GM19463 (cell line): ENCODE results near the gene TMEM164.
"Not testable (repeated sequence)": the region's sequence is repeated elsewhere in the genome, so short reads cannot be mapped to it uniquely, and the experiment has no call there.

Experiments used
- ATAC-seq: cut with Tn5 transposase; IDR thresholded peaks from one replicate; pipeline ENCODE4 v1.9.1; 2021; ENCODE audit warnings: mild to moderate bottlenecking, moderate library complexity; ENCODE audit not compliant: unreplicated experiment

The TMEM164 gene

GRCh38 chrX:110125446-110126162 lies 122.7 kb downstream of the TMEM164 start:
- no peak for ATAC-seq

DNA sequence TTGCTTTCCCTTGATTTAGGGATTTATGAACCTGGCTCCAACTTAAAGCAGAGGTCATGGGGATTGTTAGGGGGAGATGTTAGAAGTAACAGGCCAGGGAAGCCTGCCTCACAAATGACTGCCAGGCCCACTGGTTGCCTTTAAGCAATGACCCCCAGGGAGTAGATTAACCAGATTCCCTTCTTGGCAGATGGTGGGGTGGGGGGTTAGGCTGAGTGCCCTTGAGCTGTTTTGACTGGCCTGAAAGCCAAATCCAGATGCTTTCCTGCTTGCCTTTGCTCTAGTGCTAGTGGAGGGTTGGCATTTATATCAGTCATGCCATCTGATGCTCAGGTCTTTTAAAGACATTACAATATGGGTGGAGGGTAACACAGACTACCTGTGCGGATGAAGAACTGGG lies 128.1 kb downstream of the TMEM164 start:
- ATAC-seq: no peak

- ATAC-seq: no peak
These were observed 129.7 kb downstream of the TMEM164 start for GRCh38 chrX:110132450-110133114.

GRCh38 chrX:110133735-110134370 lies 130.9 kb downstream of the TMEM164 start:
- ATAC-seq: no peak

DNA sequence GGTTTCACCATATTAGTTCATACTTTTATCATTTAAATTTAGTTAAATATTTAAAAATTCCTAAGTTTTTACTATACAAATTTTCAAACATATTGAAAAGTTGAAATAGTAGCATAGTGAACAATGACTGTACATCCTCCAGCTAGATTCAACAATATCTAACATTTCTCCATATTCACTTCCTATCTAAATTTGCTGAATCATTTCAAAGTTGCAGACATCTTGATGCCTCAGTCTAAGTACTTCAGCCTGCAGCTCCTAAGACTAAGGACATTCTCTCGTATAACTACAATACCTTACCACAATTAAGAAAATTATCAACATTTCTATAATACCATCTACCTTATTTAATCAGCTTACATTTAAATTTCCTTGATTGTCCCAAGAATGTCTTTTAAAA lies 132.7 kb downstream of the TMEM164 start:
- no peak for ATAC-seq

DNA sequence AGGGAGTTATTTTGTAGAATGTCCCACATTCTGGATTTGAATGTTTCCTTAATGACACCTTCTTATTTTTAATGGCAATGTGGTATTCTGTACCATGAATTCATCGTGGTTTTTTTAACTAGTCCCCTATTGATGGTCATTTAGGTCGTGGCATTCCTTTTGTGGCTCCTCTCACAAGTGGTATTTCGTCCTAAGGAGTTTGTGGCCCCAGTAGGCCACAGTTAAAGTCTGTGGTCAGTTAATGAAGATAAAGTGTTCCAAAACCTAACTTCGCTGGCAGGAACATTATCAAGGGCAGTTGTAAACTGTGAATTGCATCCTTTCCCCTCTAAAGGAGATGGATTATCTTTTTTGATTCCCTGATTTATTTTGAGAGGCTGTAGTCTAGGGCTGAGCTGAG lies 133.2 kb downstream of the TMEM164 start:
- no peak for ATAC-seq

- no peak for ATAC-seq
These were observed 135.6 kb downstream of the TMEM164 start for GRCh38 chrX:110138557-110138956.

- no peak for ATAC-seq
These were observed 136.3 kb downstream of the TMEM164 start for GRCh38 chrX:110139172-110139571.

DNA sequence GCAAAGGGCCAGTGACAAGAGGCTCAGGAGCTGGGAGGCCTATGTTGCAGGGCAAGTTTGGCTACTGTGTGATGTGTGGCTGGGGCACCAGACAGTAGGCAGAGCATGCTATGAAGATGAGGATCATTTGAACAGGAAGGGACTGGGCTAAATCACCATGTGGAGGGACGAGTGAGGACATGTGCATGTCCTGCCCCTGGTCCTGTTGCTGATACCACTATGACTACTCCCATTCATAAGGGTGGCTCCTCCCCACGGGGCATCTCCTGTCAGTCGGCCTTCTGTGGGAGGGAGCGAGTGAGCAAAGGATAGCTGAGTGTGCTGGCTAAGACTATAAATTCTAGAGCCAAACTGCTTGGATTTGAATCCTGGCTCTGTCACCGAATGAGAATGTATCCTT lies 139.2 kb downstream of the TMEM164 start:
- no peak for ATAC-seq

DNA sequence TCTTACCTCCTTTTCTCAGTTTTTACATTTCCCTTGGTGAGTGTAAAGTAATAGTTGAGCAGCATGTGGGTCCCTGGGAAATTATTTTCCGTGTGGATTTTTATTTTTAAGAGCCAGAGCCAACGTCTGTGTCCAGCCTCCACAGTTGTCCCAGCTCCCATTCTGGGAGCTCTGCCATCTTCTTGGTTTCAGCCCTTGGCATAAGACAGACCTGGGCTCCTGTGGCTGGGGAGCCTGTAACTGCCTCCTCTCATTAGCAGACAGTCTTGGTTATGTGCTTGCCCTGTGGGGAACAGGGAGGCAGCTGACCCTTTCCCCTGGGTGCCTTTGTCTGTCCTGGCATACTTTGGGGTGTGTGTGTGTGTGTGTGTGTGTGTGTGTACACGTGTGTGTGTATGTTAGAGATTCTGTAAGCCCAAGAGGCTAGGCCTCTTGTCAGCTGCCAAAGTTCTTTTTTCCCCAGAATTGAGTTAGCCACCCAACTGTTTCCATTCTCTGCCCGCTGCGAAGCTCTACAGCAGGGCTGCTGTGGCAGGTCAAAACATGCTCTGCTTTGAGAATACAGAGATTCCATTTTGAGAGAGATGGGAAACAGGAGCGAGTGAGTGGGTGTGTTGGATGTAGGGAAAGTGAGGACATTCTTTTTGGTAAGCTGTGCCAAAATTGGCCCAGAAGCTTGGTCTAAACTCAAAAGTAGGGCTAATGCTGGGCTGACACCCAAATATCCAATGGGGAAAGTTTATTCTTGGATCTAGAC lies 140.7 kb downstream of the TMEM164 start:
- no peak for ATAC-seq

GRCh38 chrX:110145311-110145710 lies 142.4 kb downstream of the TMEM164 start:
- no peak for ATAC-seq

DNA sequence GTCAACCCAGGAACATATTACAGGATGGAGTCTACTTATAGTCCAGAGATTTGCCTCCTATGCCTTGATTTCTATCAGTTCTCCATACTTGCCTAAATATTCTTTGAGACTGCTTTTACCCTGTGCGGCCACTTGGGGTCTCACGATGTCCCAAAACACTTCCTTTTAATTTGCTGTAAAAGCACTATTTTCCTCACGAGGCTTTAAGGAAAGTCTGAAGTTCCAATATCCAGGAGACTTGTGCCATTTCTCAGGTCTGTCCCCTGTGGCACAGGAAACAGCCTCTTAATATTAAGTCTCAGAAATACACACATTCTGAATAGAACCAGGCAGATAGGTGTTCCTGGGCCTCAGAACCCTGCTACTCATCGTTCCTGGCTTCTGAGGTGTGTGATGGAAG lies 142.9 kb downstream of the TMEM164 start:
- peak; percentile 55 for ATAC-seq

- ATAC-seq: no peak
These were observed 143.6 kb downstream of the TMEM164 start for GRCh38 chrX:110146521-110146920.

- no peak for ATAC-seq
These were observed 150.3 kb downstream of the TMEM164 start for GRCh38 chrX:110153244-110153643.

- ATAC-seq: no peak
These were observed 151.0 kb downstream of the TMEM164 start for GRCh38 chrX:110153896-110154295.

GRCh38 chrX:110154328-110154727 lies 151.4 kb downstream of the TMEM164 start:
- not testable (repeated sequence) for ATAC-seq

DNA sequence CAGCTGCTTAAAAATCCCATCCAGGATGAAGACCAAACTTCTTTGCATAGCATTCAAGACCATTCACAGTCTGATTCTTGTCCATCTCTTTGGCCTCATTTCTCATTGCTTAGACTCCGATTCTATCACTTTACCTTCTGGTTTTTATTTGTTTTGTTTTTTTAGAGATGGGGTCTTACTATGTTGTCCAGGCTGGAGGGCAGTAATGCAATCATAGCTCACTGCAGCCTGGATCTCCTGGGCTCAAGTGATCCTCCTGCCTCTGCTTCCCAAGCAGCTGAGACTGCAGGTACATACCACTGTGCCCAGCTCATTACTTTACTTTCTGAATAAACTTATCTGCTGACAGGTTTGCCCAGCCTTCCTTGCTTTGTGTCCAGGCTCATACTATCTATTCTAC lies 152.8 kb downstream of the TMEM164 start:
- ATAC-seq: no peak

GRCh38 chrX:110156167-110156754 lies 153.3 kb downstream of the TMEM164 start:
- no peak for ATAC-seq

DNA sequence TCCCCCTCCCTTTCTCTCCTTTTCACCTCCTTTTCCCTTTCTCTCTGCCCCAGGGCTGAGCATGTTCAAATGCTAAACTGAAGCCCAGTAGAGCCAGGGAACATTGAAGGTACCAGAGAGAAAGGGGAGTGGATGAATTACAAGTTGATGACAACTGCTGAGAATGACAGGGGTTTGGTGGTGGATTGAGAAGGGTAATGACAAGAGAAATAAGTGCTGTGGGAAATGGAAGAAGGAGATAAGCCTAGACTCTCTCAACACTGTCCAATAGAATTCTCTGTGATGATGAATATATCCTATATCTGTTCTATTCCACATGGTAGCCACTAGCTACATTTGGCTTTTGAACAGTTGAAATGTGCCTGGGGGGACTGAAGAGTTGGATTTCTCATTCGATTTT lies 154.5 kb downstream of the TMEM164 start:
- no peak for ATAC-seq

DNA sequence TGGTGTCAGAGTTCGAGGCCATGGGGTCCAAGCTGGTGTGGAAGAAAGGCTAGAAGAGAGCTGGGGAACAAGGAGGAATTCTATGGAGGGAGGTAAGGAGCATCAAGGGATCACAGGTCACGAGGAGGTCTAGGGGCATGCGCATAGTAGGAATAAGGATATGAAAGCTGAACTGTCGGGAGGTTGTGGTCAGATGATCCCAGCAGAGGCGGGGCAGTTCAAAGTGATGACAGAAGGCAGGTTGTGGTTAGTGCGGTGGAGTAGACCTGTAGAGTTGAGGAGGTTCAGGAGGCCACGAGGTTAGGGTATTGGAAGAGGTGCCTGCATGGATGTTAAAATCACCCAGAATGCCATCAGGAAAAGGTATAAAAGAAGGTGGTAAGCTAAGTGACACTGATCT lies 156.3 kb downstream of the TMEM164 start:
- ATAC-seq: no peak

GRCh38 chrX:110159865-110160264 lies 157.0 kb downstream of the TMEM164 start:
- no peak for ATAC-seq
